Measurements from ENCODE around the gene CAMKK2. TPM values are rescaled to one million over a fixed set of nuclear protein-coding genes. Genes with fewer than 3 reads are reported as not detected.
"Not testable (repeated sequence)": the region's sequence is repeated elsewhere in the genome, so short reads cannot be mapped to it uniquely, and the experiment has no call there.

Gene CAMKK2
- total RNA-seq, 2 experiments from 2014 or later = 22.0 to 22.4 TPM

DNA sequence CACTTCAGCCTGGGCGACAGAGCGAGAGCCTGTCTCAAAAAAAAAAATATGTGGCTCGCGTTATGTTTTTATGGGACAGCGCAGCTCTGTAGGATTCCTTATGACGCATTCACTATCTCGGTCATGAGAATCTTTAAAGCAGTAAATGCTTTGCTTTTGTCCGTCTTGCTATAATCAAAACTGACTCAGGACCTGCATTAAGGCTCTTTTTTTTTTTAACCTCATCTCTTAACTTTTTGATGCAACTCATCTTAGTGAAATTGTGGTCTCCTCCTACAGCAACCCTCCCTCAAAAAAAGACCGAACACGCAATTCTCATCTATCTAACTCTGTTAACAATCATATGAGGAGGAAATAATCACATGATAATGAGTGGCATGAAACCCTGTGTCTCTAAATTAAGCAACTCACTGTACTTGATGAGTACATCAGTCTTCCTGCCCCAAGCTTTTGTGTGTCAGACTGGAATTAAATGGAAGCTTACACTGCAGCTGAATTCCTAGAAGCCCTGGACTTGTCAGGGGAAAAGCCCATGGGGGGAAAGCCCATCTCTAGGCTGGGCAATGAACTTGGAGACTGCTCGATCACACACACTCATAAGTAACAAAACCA lies 82.2 kb downstream of the CAMKK2 start:
- peak overlapping the region; percentile 9 for H3K4me3 Mint-ChIP-seq
- peak; percentile 77 for DNase-seq
- POLR2A ChIA-PET = interaction anchor here (0.6 to 2.9 kb wide), 8 partner anchors 9 to 923 kb away, joined by 3 to 17 read pairs (median 4); partner anchors contain the start of gene RNU4-2
- no peaks in the 10 kb centered on the region for H3K9me3 Mint-ChIP-seq
- intact Hi-C loops (cut with micrococcal nuclease) = loop anchor here (1.0 to 10.0 kb wide), 7 partner anchors 9 to 529 kb away; partner anchors contain the start of genes MLEC, OASL and RNF34
- peak overlapping the region; percentile 93 for H3K27ac Mint-ChIP-seq
- CTCF ChIA-PET = interaction anchor here (0.6 to 3.5 kb wide), 4 partner anchors 10 to 243 kb away, joined by 3 to 17 read pairs (median 6); no protein-coding TSS in a partner anchor
- H3K4me1 Mint-ChIP-seq (ENCODE audit: low read depth) = peaks cover 51% of the 10 kb centered on the region
- peaks cover 18% of the 10 kb centered on the region for H3K36me3 Mint-ChIP-seq
- H3K27me3 Mint-ChIP-seq = no peaks in the 10 kb centered on the region

DNA sequence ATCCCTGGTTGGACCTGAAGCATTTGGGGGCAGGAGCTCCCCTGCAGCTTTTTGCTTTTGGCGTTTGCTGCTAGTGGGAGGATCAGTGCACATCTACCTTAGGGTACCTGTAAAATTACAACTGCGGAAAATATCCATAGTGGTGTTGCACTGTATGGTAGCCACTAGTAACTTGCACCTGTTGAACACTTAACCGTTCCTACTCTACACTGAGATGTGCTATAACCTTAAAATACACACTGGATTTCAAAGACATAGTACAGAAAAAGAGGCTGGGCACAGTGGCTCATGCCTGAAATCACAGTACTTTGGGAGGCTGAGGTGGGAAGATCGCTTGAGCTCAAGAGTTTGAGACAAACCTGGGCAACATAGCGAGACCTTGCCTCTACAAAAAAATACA lies 83.6 kb downstream of the CAMKK2 start:
- no peak overlapping the region for H3K4me3 Mint-ChIP-seq
- POLR2A ChIA-PET = no interaction called here
- H3K4me1 Mint-ChIP-seq (ENCODE audit: low read depth) = peaks cover 51% of the 10 kb centered on the region
- CTCF ChIA-PET = interaction anchor here (2.3 kb wide), 1 partner anchor 11 kb away, joined by 7 read pairs; no protein-coding TSS in a partner anchor
- intact Hi-C loops (cut with micrococcal nuclease) = loop anchor here (5.0 to 10.0 kb wide), 2 partner anchors 189 to 528 kb away; partner anchors contain the start of genes MLEC and RNF34
- H3K27me3 Mint-ChIP-seq = no peaks in the 10 kb centered on the region
- peaks cover 16% of the 10 kb centered on the region for H3K36me3 Mint-ChIP-seq
- peak overlapping the region; percentile 93 for H3K27ac Mint-ChIP-seq
- no peak for DNase-seq
- no peaks in the 10 kb centered on the region for H3K9me3 Mint-ChIP-seq

DNA sequence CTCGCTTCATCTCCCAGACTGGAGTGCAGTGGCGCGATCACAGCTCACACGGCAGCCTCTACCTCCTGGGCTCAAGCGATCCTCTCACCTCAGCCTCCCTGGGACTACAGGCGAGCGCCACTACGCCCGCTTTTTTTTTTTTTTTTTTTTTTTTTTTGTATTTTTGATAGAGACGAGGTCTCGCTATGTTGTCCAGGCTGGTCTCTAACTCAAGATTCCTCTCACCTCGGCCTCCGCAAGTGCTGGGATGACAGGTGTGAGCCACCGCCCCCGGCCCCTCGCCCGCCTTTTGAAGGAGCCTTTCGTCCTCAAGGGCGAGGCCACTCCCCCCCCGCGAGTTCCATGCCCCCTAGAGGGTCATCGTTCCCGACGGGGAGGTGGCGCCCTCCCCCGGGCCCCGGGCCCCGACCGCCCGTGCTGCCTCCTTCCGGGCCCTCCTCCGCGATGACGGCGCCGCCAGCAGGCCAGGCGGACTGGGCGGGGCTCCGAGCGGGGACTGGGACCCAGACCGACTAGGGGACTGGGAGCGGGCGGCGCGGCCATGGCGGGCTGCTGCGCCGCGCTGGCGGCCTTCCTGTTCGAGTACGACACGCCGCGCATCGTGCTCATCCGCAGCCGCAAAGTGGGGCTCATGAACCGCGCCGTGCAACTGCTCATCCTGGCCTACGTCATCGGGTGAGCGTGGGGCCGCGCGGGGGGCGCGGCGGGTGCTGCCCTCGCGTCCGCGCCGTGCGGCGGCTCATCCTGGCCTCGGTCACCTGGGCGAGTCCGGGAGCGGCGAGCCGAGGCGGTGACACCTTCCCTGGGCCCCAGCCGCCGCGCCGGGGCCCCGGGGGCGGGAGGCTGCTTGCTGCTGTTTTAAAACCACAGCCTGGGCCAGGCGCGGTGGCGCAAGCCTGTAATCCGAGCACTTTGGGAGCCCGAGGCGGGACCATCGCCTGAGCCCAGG lies 86.6 kb downstream of the CAMKK2 start, which contains the start of gene P2RX4:
Gene P2RX4 (plus strand): TSS at position 506 of the 949 bp plus-strand sequence. CDS start 36 bp downstream, at position 542.
- Mint-ChIP-seq H3K9me3 (no peaks in the 10 kb centered on the region), H3K36me3 (peaks cover 10% of the 10 kb centered on the region), H3K4me3 (peak within 1 kb of the TSS; percentile 82), H3K27me3 (no peaks in the 10 kb centered on the region), H3K27ac (peak within 1 kb of the TSS; percentile 87), H3K4me1 (ENCODE audit: low read depth) (peaks cover 35% of the 10 kb centered on the region)
- ChIA-PET POLR2A (interaction anchor here (0.6 to 1.7 kb wide), 3 partner anchors 15 to 194 kb away, joined by 3 to 6 read pairs (median 4); partner anchors contain the start of gene P2RX7), CTCF (no interaction called here)
- intact Hi-C loops (cut with micrococcal nuclease) = loop anchor here (1.0 to 10.0 kb wide), 4 partner anchors 15 to 525 kb away; partner anchors contain the start of genes MLEC and RNF34
- peak; percentile 93 for DNase-seq

DNA sequence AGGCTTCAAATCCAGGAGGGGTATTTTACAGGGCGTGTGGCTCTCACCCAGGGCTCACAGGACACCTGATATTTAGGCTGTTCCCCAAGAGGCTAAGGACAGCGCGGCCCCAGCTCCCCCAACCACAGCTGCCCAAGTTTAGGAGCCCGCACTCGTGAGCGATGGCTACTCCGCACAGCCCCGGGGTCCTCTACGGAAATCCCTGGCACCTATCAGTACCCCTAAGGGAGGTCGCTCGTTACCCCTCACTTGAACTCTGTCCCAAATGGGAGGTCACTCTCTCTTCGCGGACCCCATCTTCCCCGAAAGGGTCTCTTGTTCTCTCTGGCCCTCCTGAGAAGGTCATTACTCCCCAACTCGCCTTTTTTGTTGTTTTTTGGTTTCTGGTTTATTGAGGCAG lies 87.3 kb downstream of the CAMKK2 start:
- H3K4me1 Mint-ChIP-seq (ENCODE audit: low read depth) = peaks cover 32% of the 10 kb centered on the region
- peak overlapping the region; percentile 79 for H3K27ac Mint-ChIP-seq
- no peak for DNase-seq
- ChIA-PET POLR2A (interaction anchor here (0.6 kb wide), 1 partner anchor 193 kb away, joined by 3 read pairs; no protein-coding TSS in a partner anchor), CTCF (no interaction called here)
- no peaks in the 10 kb centered on the region for H3K27me3 Mint-ChIP-seq
- intact Hi-C loops (cut with micrococcal nuclease) = no loop called here
- H3K9me3 Mint-ChIP-seq = no peaks in the 10 kb centered on the region
- peaks cover 8% of the 10 kb centered on the region for H3K36me3 Mint-ChIP-seq
- peak overlapping the region; percentile 82 for H3K4me3 Mint-ChIP-seq

DNA sequence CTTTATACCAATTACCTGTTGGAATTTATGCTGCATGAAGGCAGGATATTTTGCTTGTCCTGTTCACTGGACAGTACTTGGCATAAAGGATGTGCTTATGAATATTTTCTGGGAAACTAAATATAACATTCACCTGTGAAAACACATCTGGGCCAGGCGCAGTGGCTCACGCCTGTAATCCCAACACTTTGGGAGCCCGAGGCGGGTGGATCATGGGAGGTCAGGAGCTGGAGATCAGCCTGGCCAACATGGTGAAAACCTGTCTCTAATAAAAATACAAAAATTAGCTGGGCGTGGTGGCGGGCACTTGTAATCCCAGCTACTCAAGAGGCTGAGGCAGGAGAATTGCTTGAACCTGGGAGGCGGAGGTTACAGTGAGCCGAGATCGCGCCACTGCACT lies 87.9 kb downstream of the CAMKK2 start:
- H3K9me3 Mint-ChIP-seq; H3K27me3 Mint-ChIP-seq; intact Hi-C loops (cut with micrococcal nuclease); POLR2A ChIA-PET; H3K4me3 Mint-ChIP-seq; H3K36me3 Mint-ChIP-seq; CTCF ChIA-PET; DNase-seq; H3K27ac Mint-ChIP-seq: not testable (repeated sequence)
- H3K4me1 Mint-ChIP-seq (ENCODE audit: low read depth) = peaks cover 31% of the 10 kb centered on the region

DNA sequence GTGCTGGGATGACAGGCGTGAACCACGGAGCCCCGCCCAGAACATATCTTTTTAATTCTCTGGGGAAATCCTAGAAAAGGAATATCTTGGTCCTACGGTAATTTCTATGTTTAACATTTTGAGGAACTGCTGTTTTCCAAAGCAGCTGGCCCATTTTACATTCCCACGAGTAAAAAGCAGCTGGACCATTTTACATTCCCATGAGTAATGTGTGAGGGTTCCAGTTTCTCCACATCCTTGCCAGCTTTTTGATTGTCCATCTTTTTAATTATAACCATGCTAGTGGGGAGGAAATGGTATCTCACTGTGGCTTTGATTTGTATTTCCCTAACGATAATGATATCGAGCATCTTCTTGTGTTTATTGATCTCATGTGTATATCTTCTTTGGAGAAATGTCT lies 91.0 kb downstream of the CAMKK2 start:
- Mint-ChIP-seq H3K4me1 (ENCODE audit: low read depth) (peaks cover 13% of the 10 kb centered on the region), H3K27ac (no peak overlapping the region), H3K4me3 (no peak overlapping the region), H3K9me3 (no peaks in the 10 kb centered on the region), H3K36me3 (no peaks in the 10 kb centered on the region), H3K27me3 (no peaks in the 10 kb centered on the region)
- DNase-seq = no peak
- ChIA-PET CTCF (no interaction called here), POLR2A (interaction anchor here (1.2 kb wide), 1 partner anchor 8 kb away, joined by 3 read pairs; no protein-coding TSS in a partner anchor)
- intact Hi-C loops (cut with micrococcal nuclease) = no loop called here

DNA sequence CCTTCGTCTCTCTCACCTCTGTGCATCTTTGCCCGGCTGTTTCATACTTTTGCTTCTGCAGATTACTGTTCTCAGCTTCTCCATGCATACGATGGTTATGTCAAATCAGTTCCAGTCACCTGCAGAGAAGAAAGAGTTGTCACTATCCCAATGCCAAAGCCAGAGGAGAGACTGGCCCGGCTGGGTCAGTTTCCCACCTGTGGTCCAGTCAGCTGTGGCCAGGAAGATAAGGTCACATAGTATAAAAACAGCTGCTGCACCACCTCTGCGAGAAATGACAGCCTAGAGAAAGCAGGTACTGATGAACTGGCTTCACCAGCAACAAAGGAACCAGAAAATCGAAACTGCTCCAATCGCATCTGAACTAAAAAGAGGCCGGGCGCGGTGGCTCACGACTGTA lies 93.0 kb downstream of the CAMKK2 start:
- no peak overlapping the region for H3K4me3 Mint-ChIP-seq
- H3K4me1 Mint-ChIP-seq (ENCODE audit: low read depth) = peaks cover 10% of the 10 kb centered on the region
- intact Hi-C loops (cut with micrococcal nuclease) = no loop called here
- POLR2A ChIA-PET = interaction anchor here (0.5 to 0.6 kb wide), 2 partner anchors 73 to 284 kb away, joined by 3 to 5 read pairs; no protein-coding TSS in a partner anchor
- no peaks in the 10 kb centered on the region for H3K27me3 Mint-ChIP-seq
- H3K36me3 Mint-ChIP-seq = no peaks in the 10 kb centered on the region
- no peaks in the 10 kb centered on the region for H3K9me3 Mint-ChIP-seq
- CTCF ChIA-PET = interaction anchor here (1.6 kb wide), 1 partner anchor 15 kb away, joined by 3 read pairs; no protein-coding TSS in a partner anchor
- no peak for DNase-seq
- H3K27ac Mint-ChIP-seq = no peak overlapping the region

DNA sequence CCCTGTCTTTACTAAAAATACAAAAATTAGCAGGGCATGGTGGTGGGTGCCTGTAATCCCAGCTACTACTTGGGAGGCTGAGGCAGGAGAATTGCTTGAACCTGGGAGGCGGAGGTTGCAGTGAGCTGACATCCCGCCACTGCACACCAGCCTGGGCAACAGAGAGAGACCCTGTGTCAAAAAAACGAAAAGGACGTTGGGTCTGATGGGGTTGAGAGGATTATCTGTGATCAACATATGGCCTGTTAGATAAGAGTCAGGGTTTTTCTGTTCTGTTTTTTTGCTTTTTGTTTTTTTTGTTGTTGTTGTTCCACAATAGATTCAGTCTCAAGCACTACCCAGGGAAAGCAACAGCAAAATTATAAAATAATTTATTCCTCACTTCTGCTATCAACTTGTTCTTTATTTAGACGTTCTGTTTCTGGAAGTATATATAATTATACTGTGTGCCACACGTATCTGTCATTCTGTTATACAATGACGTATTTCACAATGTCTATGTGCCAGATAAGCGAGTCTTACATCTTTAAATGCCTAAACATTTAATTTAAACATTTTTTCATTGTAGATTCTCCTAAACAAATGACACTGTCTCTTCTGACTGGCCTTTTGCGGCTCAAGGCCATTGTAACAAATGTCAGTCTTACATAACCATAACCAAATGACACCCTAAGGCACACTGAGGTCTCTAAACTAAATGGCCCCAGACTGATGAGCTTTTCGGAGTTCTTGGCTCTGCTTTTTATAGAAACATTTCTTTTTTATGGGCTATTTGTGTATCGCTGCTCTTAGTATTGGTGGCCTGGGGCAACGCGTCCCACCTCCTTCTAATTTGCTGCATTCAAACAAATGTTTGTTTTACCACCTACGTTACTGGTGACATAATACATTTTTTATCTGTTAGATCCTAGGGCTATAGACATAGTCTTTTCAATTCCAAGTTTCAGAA lies 93.8 kb downstream of the CAMKK2 start:
- no peaks in the 10 kb centered on the region for H3K36me3 Mint-ChIP-seq
- H3K27ac Mint-ChIP-seq = no peak overlapping the region
- intact Hi-C loops (cut with micrococcal nuclease) = no loop called here
- CTCF ChIA-PET = interaction anchor here (1.6 kb wide), 1 partner anchor 15 kb away, joined by 3 read pairs; no protein-coding TSS in a partner anchor
- H3K4me1 Mint-ChIP-seq (ENCODE audit: low read depth) = peaks cover 16% of the 10 kb centered on the region
- no peak overlapping the region for H3K4me3 Mint-ChIP-seq
- no peaks in the 10 kb centered on the region for H3K9me3 Mint-ChIP-seq
- no peaks in the 10 kb centered on the region for H3K27me3 Mint-ChIP-seq
- no peak for DNase-seq
- POLR2A ChIA-PET = interaction anchor here (0.6 kb wide), 1 partner anchor 285 kb away, joined by 5 read pairs; no protein-coding TSS in a partner anchor

DNA sequence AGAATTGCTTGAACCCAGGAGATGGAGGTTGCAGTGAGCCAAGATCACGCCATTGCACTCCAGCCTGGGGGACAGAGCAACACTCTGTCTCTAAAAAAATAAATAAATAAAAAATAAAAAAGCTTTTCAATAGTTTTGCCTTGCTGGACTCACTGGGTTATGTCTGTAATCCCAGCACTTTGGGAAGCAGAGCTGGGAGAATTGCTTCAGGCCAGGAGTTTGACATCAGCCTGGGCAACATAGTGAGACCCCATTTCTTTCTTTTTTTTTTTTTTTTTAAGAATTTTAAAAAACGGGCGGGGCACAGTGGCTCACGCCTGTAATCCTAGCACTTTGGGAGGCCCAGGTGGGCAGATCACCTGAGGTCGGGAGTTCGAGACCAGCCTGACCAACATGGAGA lies 95.4 kb downstream of the CAMKK2 start:
- H3K27me3 Mint-ChIP-seq; DNase-seq; H3K36me3 Mint-ChIP-seq; H3K9me3 Mint-ChIP-seq; H3K4me3 Mint-ChIP-seq; POLR2A ChIA-PET; intact Hi-C loops (cut with micrococcal nuclease); CTCF ChIA-PET; H3K27ac Mint-ChIP-seq: not testable (repeated sequence)
- H3K4me1 Mint-ChIP-seq (ENCODE audit: low read depth) = peaks cover 22% of the 10 kb centered on the region

DNA sequence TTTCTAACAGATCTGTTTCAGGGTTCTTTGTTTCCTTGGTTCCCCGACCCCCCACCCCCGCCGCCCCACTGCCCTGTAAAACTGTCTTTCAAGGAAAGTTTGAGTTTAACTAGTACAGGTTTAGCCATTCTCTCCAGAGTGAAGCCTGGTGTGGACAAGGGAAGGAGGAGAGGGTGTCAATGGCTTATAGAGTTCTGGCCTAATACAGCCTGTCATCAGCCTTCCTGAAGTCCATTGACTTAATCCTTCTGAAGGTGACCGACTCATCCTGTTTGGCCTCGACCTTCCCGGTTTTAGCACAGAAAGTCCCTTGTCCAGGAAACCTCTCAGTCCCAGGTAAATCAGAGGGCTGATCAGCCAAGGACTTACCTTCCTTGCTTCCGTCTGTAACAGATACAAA lies 97.6 kb downstream of the CAMKK2 start:
- no peaks in the 10 kb centered on the region for H3K36me3 Mint-ChIP-seq
- no peak overlapping the region for H3K27ac Mint-ChIP-seq
- intact Hi-C loops (cut with micrococcal nuclease) = no loop called here
- peaks cover 3% of the 10 kb centered on the region for H3K27me3 Mint-ChIP-seq
- H3K4me3 Mint-ChIP-seq = no peak overlapping the region
- no peak for DNase-seq
- POLR2A ChIA-PET = no interaction called here
- H3K9me3 Mint-ChIP-seq = no peaks in the 10 kb centered on the region
- CTCF ChIA-PET = no interaction called here
- H3K4me1 Mint-ChIP-seq (ENCODE audit: low read depth) = peaks cover 14% of the 10 kb centered on the region

DNA sequence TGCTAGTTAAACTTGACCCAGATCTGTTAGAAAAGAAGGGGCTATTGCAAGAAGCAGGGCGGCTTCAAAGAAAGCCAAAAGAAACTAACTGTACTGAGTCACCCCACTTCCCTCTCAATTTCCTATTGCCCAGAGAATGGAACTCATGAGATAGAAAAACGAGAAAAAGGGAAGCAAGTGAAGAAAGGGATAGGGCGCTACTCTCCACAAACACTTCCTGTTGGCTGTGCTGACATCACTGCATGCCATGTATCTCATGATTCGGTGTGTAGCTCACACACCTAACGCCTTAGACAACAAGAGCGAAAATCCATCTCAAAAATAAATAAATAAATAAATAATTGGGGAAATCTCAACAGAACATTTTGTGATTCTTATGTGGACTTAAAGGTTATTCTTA lies 99.6 kb downstream of the CAMKK2 start:
- POLR2A ChIA-PET = no interaction called here
- H3K4me3 Mint-ChIP-seq = no peak overlapping the region
- no peaks in the 10 kb centered on the region for H3K9me3 Mint-ChIP-seq
- intact Hi-C loops (cut with micrococcal nuclease) = no loop called here
- CTCF ChIA-PET = interaction anchor here (1.7 kb wide), 1 partner anchor 34 kb away, joined by 5 read pairs; no protein-coding TSS in a partner anchor
- no peak for DNase-seq
- H3K27me3 Mint-ChIP-seq = peaks cover 3% of the 10 kb centered on the region
- H3K36me3 Mint-ChIP-seq = no peaks in the 10 kb centered on the region
- peaks cover 14% of the 10 kb centered on the region for H3K4me1 Mint-ChIP-seq (ENCODE audit: low read depth)
- H3K27ac Mint-ChIP-seq = no peak overlapping the region

Data from activated CD4-positive, alpha-beta memory T cell treated with anti-CD3 and anti-CD28 coated beads for 36 hours (primary cell).